ENCODE results near the gene TGM4. TPM values are rescaled to one million over a fixed set of nuclear protein-coding genes. Genes with fewer than 3 reads are reported as not detected.

The TGM4 gene
- total and polyA plus RNA-seq, 9 of the 15 experiments (the other 6 are each of a cell fraction or from before 2014, with no cell fraction given): not detected

GRCh38 chr3:44865272-44866035 lies 9.0 kb upstream of the TGM4 start:
- no peak overlapping the region for H3K4me3 ChIP-seq
- no peaks in the 10 kb centered on the region for H3K4me1 ChIP-seq (replicated peaks in 1 of 2; ENCODE audit: control insufficient read depth in 2 of 2, insufficient read depth in 2 of 2, low read length in 2 of 2)
- BruUV-seq (replicated peaks): no TSS peak
- H3K4me2 ChIP-seq (ENCODE audit: insufficient read depth, low read length): no peak overlapping the region
- no peak overlapping the region for H3K27ac ChIP-seq (ENCODE audit: extremely low read depth, low read depth, low read length)
- no peaks in the 10 kb centered on the region for H3K27me3 ChIP-seq (ENCODE audit: control insufficient read depth in 2 of 2, insufficient read depth in 2 of 2, low read length in 2 of 2)
- no peaks in the 10 kb centered on the region for H4K20me1 ChIP-seq (replicated peaks; ENCODE audit: control insufficient read depth, insufficient read depth, low read length)
- in situ Hi-C loops (cut with MboI) (no loop called here), intact Hi-C loops (cut with micrococcal nuclease) (no loop called here)
- FAIRE-seq (no peak), ATAC-seq (no peak), DNase-seq (ENCODE audit: extremely low read depth in 1 of 4, low spot score in 3 of 4) (no peak)
- H3K79me2 ChIP-seq (ENCODE audit: control insufficient read depth, insufficient read depth, low read length): no peaks in the 10 kb centered on the region
- no peak overlapping the region for H3K9ac ChIP-seq (ENCODE audit: insufficient read depth in 1 of 2, low read depth in 2 of 2, low read length in 2 of 2)
- H2AFZ ChIP-seq (ENCODE audit: low read depth, low read length): no peak overlapping the region
- POLR2A ChIA-PET: no interaction called here
- peaks cover 36% of the 10 kb centered on the region; the same call in 2 of the 3 replicates for H3K36me3 ChIP-seq (ENCODE audit: control insufficient read depth, insufficient read depth, low read length)
- WGBS (ENCODE audit: insufficient coverage, low coverage, missing lambda C conversion rate): 81% methylated on average over 7 of the region's 7 CpGs
- no peaks in the 10 kb centered on the region for H3K9me1 ChIP-seq (ENCODE audit: control insufficient read depth, insufficient read depth, low read length)
- H3K9me3 ChIP-seq (replicated peaks; ENCODE audit: control insufficient read depth, insufficient read depth, low read depth, low read length): no peaks in the 10 kb centered on the region
- CTCF ChIA-PET (ENCODE audit: low intra/inter-chr PET ratio): no interaction called here
- TF ChIP-seq POLR2B (IDR thresholded peaks at IDR 0.05; ENCODE audit: low read depth, partially characterized antibody) (no peak), SREBF2 (CRISPR knock-in tag; IDR thresholded peaks at IDR 0.05) (no peak), GABPB1 (CRISPR knock-in tag; IDR thresholded peaks at IDR 0.05) (no peak), ZNF644 (tag; IDR thresholded peaks at IDR 0.05; ENCODE audit: low read depth) (no peak), ZBTB34 (CRISPR knock-in tag; IDR thresholded peaks at IDR 0.05) (no peak), NCOA6 (IDR thresholded peaks at IDR 0.05) (no peak), BCOR (IDR thresholded peaks at IDR 0.05) (no peak), TAF7 (tag; IDR thresholded peaks at IDR 0.05) (no peak), ZNF395 (CRISPR knock-in tag; IDR thresholded peaks at IDR 0.05) (no peak)
- TF ChIP-seq, protein P1, sequence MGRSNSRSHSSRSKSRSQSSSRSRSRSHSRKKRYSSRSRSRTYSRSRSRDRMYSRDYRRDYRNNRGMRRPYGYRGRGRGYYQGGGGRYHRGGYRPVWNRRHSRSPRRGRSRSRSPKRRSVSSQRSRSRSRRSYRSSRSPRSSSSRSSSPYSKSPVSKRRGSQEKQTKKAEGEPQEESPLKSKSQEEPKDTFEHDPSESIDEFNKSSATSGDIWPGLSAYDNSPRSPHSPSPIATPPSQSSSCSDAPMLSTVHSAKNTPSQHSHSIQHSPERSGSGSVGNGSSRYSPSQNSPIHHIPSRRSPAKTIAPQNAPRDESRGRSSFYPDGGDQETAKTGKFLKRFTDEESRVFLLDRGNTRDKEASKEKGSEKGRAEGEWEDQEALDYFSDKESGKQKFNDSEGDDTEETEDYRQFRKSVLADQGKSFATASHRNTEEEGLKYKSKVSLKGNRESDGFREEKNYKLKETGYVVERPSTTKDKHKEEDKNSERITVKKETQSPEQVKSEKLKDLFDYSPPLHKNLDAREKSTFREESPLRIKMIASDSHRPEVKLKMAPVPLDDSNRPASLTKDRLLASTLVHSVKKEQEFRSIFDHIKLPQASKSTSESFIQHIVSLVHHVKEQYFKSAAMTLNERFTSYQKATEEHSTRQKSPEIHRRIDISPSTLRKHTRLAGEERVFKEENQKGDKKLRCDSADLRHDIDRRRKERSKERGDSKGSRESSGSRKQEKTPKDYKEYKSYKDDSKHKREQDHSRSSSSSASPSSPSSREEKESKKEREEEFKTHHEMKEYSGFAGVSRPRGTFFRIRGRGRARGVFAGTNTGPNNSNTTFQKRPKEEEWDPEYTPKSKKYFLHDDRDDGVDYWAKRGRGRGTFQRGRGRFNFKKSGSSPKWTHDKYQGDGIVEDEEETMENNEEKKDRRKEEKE (IDR thresholded peaks at IDR 0.05; ENCODE audit: borderline replicate concordance in 1 of 2, control insufficient read depth in 1 of 2, low read depth in 2 of 2, low read length in 1 of 2): no peak
- TF ChIP-seq, protein P2, sequence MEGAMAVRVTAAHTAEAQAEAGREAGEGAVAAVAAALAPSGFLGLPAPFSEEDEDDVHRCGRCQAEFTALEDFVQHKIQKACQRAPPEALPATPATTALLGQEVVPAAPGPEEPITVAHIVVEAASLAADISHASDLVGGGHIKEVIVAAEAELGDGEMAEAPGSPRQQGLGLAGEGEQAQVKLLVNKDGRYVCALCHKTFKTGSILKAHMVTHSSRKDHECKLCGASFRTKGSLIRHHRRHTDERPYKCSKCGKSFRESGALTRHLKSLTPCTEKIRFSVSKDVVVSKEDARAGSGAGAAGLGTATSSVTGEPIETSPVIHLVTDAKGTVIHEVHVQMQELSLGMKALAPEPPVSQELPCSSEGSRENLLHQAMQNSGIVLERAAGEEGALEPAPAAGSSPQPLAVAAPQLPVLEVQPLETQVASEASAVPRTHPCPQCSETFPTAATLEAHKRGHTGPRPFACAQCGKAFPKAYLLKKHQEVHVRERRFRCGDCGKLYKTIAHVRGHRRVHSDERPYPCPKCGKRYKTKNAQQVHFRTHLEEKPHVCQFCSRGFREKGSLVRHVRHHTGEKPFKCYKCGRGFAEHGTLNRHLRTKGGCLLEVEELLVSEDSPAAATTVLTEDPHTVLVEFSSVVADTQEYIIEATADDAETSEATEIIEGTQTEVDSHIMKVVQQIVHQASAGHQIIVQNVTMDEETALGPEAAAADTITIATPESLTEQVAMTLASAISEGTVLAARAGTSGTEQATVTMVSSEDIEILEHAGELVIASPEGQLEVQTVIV (CRISPR knock-in tag; IDR thresholded peaks at IDR 0.05; ENCODE audit: borderline replicate concordance): no peak
- TF ChIP-seq, protein P3, sequence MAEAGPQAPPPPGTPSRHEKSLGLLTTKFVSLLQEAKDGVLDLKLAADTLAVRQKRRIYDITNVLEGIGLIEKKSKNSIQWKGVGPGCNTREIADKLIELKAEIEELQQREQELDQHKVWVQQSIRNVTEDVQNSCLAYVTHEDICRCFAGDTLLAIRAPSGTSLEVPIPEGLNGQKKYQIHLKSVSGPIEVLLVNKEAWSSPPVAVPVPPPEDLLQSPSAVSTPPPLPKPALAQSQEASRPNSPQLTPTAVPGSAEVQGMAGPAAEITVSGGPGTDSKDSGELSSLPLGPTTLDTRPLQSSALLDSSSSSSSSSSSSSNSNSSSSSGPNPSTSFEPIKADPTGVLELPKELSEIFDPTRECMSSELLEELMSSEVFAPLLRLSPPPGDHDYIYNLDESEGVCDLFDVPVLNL (CRISPR knock-in tag; IDR thresholded peaks at IDR 0.05; ENCODE audit: low read depth): no peak
